Renal cortex interstitium (tissue), 11 donors: ENCODE measurements around the gene NKX6-2. TPM values are rescaled to one million over a fixed set of nuclear protein-coding genes. Genes with fewer than 3 reads are reported as not detected.
"Not testable (repeated sequence)": the region's sequence is repeated elsewhere in the genome, so short reads cannot be mapped to it uniquely, and the experiment has no call there.

Experiments used
- DNase-seq, 11 donors: peaks; one replicate each; pipeline ENCODE4 v3.0.0-alpha.2; 2013; ENCODE audit warnings: low read depth in 9 of 11, low spot score in 4 of 11; ENCODE audit errors: extremely low read depth in 1 of 11
- polyA plus RNA-seq, 3 donors: library from polyadenylated mRNA; unstranded; fragments of 120-200 nt; gene quantifications; one replicate each; pipeline ENCODE4 v1.2.1, GENCODE V29; 2013; ENCODE audit not compliant: insufficient read length in 3 of 3

Gene NKX6-2
- polyA plus RNA-seq, 3 donors = 4.9 to 7.3 (median 6.1) TPM

GRCh38 chr10:132803416-132804210, 17.7 kb upstream of the NKX6-2 start:
- DNase-seq = no peak

- no peak for DNase-seq
Measured at GRCh38 chr10:132802694-132803320, 16.9 kb upstream of the NKX6-2 start.

- DNase-seq = no peak
Measured at GRCh38 chr10:132802048-132802447, 16.1 kb upstream of the NKX6-2 start.

GRCh38 chr10:132799865-132800264, 13.9 kb upstream of the NKX6-2 start:
- no peak for DNase-seq

GRCh38 chr10:132798876-132799275, 12.9 kb upstream of the NKX6-2 start:
- no peak for DNase-seq

GRCh38 chr10:132798403-132798802, 12.5 kb upstream of the NKX6-2 start:
- no peak for DNase-seq

GRCh38 chr10:132797986-132798385, 12.0 kb upstream of the NKX6-2 start:
- not testable (repeated sequence) for DNase-seq

GRCh38 chr10:132796846-132797245, 10.9 kb upstream of the NKX6-2 start:
- no peak for DNase-seq

- DNase-seq = no peak
Measured at GRCh38 chr10:132793871-132794849, 8.2 kb upstream of the NKX6-2 start.

- no peak for DNase-seq
Measured at GRCh38 chr10:132793213-132793612, 7.3 kb upstream of the NKX6-2 start.

GRCh38 chr10:132792796-132793195, 6.8 kb upstream of the NKX6-2 start:
- no peak for DNase-seq

- not testable (repeated sequence) for DNase-seq
Measured at GRCh38 chr10:132792099-132792498, 6.2 kb upstream of the NKX6-2 start.

GRCh38 chr10:132790934-132791829, 5.2 kb upstream of the NKX6-2 start:
- no peak for DNase-seq

- DNase-seq = no peak
Measured at GRCh38 chr10:132790470-132790869, 4.5 kb upstream of the NKX6-2 start.

GRCh38 chr10:132789659-132790148, 3.8 kb upstream of the NKX6-2 start:
- no peak for DNase-seq

- no peak for DNase-seq
Measured at GRCh38 chr10:132788831-132789219, 2.9 kb upstream of the NKX6-2 start.

GRCh38 chr10:132788180-132788830, 2.4 kb upstream of the NKX6-2 start:
- no peak for DNase-seq
